Activated naive CD8-positive, alpha-beta T cell treated with anti-CD3 and anti-CD28 coated beads, Interleukin-2, amount 10 ng/mL, durations not matched to agents 7 days and 5 days (primary cell): ENCODE results near the gene ACP3. TPM values are rescaled to one million over a fixed set of nuclear protein-coding genes. Genes with fewer than 3 reads are reported as not detected.
"Not testable (repeated sequence)": the region's sequence is repeated elsewhere in the genome, so short reads cannot be mapped to it uniquely, and the experiment has no call there.

Source experiments
- ATAC-seq: fragments of 150-1000 bp; cut with Tn5 transposase; one replicate; pipeline ENCODE4 v1.10.0; 2021; ENCODE audit warnings: low read depth, moderate library complexity
- POLR2A ChIA-PET: fragments of 350-600 bp; sonication (Branson Sonifier 250); formaldehyde crosslinking; loops from one replicate; lab custom pipeline; 2021; ENCODE audit warnings: antibody characterized with exemption; lab: Charles Lee
- DNase-seq: peaks from one replicate; pipeline ENCODE4 v3.0.0; 2021
- H3K27ac Mint-ChIP-seq: one replicate; pipeline ENCODE4 v1.8.0; 2022; ENCODE audit warnings: mild to moderate bottlenecking, mixed read lengths
- H3K27me3 Mint-ChIP-seq: one replicate; pipeline ENCODE4 v1.8.0; 2022; ENCODE audit warnings: mild to moderate bottlenecking, moderate library complexity, mixed read lengths
- H3K36me3 Mint-ChIP-seq: one replicate; pipeline ENCODE4 v1.8.0; 2021; ENCODE audit warnings: mild to moderate bottlenecking, mixed read lengths
- H3K4me1 Mint-ChIP-seq: one replicate; pipeline ENCODE4 v1.8.0; 2021; ENCODE audit warnings: mixed read lengths
- H3K4me3 Mint-ChIP-seq: one replicate; pipeline ENCODE4 v1.8.0; 2022; ENCODE audit warnings: mild to moderate bottlenecking, moderate library complexity, mixed read lengths
- H3K9me3 Mint-ChIP-seq: one replicate; pipeline ENCODE4 v1.8.0; 2021; ENCODE audit warnings: mixed read lengths
- total RNA-seq, 2 experiments: library from RNA; stranded (reverse); gene quantifications; one replicate each; pipeline ENCODE4 v1.2.3, GENCODE V29; 2021

Gene ACP3
- total RNA-seq, 2 experiments from 2014 or later: not detected

DNA sequence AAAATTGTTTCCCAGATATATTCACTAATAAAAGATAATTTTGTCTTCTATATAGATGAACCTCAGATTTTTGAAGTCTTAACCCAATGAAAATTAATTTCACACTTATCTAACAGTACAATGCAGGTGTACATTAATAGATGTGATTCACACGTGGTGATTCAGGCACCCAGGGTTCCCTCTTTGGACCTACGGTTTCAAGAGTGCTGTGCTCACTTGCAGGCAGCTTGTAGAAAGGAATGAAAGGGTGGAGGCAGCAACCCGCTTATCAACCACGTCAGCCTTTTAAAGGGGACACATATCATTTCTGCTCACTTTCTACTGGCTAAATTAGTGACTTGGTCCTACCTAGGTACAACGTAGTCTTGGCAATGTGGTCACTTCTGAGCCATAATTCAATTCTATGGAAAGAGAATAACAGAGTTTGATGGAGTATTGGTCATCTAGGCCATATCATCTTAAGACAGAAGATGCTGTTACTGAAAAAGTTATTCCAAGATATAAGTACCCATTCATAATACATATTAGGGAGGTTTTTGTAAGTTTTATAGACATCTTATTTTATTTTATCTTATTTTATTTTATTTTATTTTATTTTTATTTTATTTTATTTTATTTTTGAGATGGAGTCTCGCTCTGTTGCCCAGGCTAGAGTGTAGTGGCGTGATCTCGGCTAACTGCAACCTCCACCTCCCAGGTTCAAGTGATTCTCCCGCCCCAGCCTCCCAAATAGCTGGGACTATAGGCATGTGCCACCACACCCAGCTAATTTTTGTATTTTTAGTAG, 37.9 kb downstream of the ACP3 start:
- no peak overlapping the region for H3K27ac Mint-ChIP-seq
- no peaks in the 10 kb centered on the region for H3K9me3 Mint-ChIP-seq
- POLR2A ChIA-PET: no interaction called here
- H3K27me3 Mint-ChIP-seq: peaks cover under 1% of the 10 kb centered on the region
- DNase-seq (no peak), ATAC-seq (no peak)
- H3K4me3 Mint-ChIP-seq: no peak overlapping the region
- no peaks in the 10 kb centered on the region for H3K36me3 Mint-ChIP-seq
- peaks cover 1% of the 10 kb centered on the region for H3K4me1 Mint-ChIP-seq

- H3K36me3 Mint-ChIP-seq: no peaks in the 10 kb centered on the region
- DNase-seq (no peak), ATAC-seq (no peak)
- peaks cover 4% of the 10 kb centered on the region for H3K27me3 Mint-ChIP-seq
- H3K4me1 Mint-ChIP-seq: peaks cover 1% of the 10 kb centered on the region
- POLR2A ChIA-PET: no interaction called here
- H3K4me3 Mint-ChIP-seq: no peak overlapping the region
- no peak overlapping the region for H3K27ac Mint-ChIP-seq
- no peaks in the 10 kb centered on the region for H3K9me3 Mint-ChIP-seq
Measured at GRCh38 chr3:132356568-132356967, 39.4 kb downstream of the ACP3 start.

DNA sequence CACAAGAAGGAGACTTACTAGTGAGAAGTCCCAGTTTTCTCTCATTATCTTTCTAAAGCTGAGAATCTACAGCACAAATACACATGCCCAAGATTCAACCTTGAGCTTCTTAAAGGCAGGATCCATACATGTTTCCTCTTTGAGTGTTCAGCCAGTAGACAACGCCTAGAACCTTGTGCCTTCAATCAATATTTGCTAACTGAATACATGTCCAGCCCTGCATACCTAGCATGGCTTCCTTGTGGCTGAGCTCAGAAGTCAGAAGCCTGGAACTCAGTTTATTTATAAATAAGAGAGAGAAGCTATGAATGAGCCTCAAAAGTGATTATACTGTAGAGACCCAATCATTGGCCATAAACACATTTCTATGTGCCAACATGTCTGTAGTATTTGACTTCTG, 43.5 kb downstream of the ACP3 start:
- H3K4me3 Mint-ChIP-seq: no peak overlapping the region
- POLR2A ChIA-PET: no interaction called here
- H3K36me3 Mint-ChIP-seq: no peaks in the 10 kb centered on the region
- ATAC-seq (no peak), DNase-seq (no peak)
- H3K4me1 Mint-ChIP-seq: no peaks in the 10 kb centered on the region
- H3K9me3 Mint-ChIP-seq: no peaks in the 10 kb centered on the region
- peaks cover 10% of the 10 kb centered on the region for H3K27me3 Mint-ChIP-seq
- H3K27ac Mint-ChIP-seq: no peak overlapping the region

- no peak for DNase-seq
- H3K4me3 Mint-ChIP-seq: no peak overlapping the region
- POLR2A ChIA-PET: no interaction called here
- no peak overlapping the region for H3K27ac Mint-ChIP-seq
- no peak for ATAC-seq
- no peaks in the 10 kb centered on the region for H3K36me3 Mint-ChIP-seq
- no peaks in the 10 kb centered on the region for H3K4me1 Mint-ChIP-seq
- peaks cover 14% of the 10 kb centered on the region for H3K27me3 Mint-ChIP-seq
- H3K9me3 Mint-ChIP-seq: no peaks in the 10 kb centered on the region
Measured at GRCh38 chr3:132362329-132362728, 45.1 kb downstream of the ACP3 start.

GRCh38 chr3:132368515-132368914, 51.3 kb downstream of the ACP3 start:
- POLR2A ChIA-PET: no interaction called here
- no peak overlapping the region for H3K4me3 Mint-ChIP-seq
- no peaks in the 10 kb centered on the region for H3K4me1 Mint-ChIP-seq

GRCh38 chr3:132368962-132369361, 51.8 kb downstream of the ACP3 start:
- H3K9me3 Mint-ChIP-seq: no peaks in the 10 kb centered on the region
- H3K27ac Mint-ChIP-seq: no peak overlapping the region
- no peaks in the 10 kb centered on the region for H3K36me3 Mint-ChIP-seq
- no peaks in the 10 kb centered on the region for H3K4me1 Mint-ChIP-seq
- POLR2A ChIA-PET: no interaction called here
- no peak overlapping the region for H3K4me3 Mint-ChIP-seq
- DNase-seq (no peak), ATAC-seq (no peak)
- H3K27me3 Mint-ChIP-seq: peaks cover 6% of the 10 kb centered on the region

More at GRCh38 chr3:132368515-132368914, 51.3 kb downstream of the ACP3 start:
- DNase-seq (no peak), ATAC-seq (no peak)
- Mint-ChIP-seq H3K9me3 (no peaks in the 10 kb centered on the region), H3K27me3 (peaks cover 6% of the 10 kb centered on the region), H3K27ac (no peak overlapping the region), H3K36me3 (no peaks in the 10 kb centered on the region)

DNA sequence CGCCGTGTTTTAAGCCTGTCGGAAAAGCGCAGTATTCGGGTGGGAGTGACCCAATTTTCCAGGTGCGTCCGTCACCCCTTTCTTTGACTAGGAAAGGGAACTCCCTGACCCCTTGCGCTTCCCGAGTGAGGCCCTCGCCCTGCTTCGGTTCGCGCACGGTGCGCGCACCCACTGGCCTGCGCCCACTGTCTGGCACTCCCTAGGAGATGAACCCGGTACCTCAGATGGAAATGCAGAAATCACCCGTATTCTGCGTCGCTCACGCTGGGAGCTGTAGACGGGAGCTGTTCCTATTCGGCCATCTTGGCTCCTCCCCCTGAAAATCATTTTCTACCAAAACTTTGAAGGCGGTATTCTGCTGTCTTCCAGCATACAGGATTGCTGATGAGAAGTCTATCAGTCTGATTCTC, 59.7 kb downstream of the ACP3 start:
- H3K4me1 Mint-ChIP-seq, H3K27me3 Mint-ChIP-seq, ATAC-seq, H3K27ac Mint-ChIP-seq, H3K36me3 Mint-ChIP-seq, H3K9me3 Mint-ChIP-seq, POLR2A ChIA-PET, H3K4me3 Mint-ChIP-seq, DNase-seq: not testable (repeated sequence)

DNA sequence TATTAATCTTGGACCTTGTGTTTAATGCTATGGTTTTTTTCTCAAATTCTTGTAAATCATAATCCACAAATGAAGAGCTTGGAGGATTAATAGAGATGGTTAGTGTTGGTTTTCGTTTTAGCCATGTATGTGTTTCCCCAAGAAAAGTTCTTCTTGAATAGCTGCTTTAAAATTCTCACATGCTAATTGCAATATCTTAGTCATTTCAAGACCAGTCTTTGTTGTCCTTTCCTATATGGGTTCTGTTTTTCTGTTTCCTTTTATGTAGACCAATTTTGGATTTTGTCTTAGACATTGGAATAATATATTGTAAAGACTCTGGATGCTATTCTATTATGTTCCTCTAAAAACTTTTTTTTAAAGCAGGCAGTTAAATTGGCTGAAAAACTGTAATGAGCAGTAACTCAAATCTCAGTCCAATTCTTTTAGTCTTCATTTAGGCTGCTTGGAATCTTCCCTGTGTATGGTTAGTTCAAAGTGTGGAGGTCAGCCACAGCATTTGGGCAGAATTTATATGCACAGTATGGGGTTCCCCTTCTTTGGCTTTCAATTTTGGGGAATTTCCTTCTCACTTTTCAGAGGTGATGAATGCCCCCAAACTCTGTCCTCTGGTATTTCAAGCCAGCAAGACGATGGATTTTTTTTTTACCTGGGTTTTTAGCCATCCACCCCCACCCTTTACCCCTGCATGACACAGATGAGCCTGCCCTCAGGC, 61.0 kb downstream of the ACP3 start:
- ATAC-seq (no peak), DNase-seq (no peak)
- H3K27ac Mint-ChIP-seq: no peak overlapping the region
- POLR2A ChIA-PET: no interaction called here
- H3K4me3 Mint-ChIP-seq: no peak overlapping the region
- no peaks in the 10 kb centered on the region for H3K36me3 Mint-ChIP-seq
- no peaks in the 10 kb centered on the region for H3K9me3 Mint-ChIP-seq
- peaks cover 9% of the 10 kb centered on the region for H3K27me3 Mint-ChIP-seq
- H3K4me1 Mint-ChIP-seq: no peaks in the 10 kb centered on the region

GRCh38 chr3:132378846-132379245, 61.6 kb downstream of the ACP3 start:
- H3K27ac Mint-ChIP-seq: no peak overlapping the region
- no peak overlapping the region for H3K4me3 Mint-ChIP-seq
- no peaks in the 10 kb centered on the region for H3K4me1 Mint-ChIP-seq
- peaks cover 9% of the 10 kb centered on the region for H3K27me3 Mint-ChIP-seq
- ATAC-seq (no peak), DNase-seq (no peak)
- H3K36me3 Mint-ChIP-seq: no peaks in the 10 kb centered on the region
- POLR2A ChIA-PET: no interaction called here
- no peaks in the 10 kb centered on the region for H3K9me3 Mint-ChIP-seq

GRCh38 chr3:132380920-132381319, 63.7 kb downstream of the ACP3 start:
- POLR2A ChIA-PET: no interaction called here
- ATAC-seq: no peak
- Mint-ChIP-seq H3K27me3 (peaks cover 9% of the 10 kb centered on the region), H3K4me1 (no peaks in the 10 kb centered on the region), H3K9me3 (no peaks in the 10 kb centered on the region), H3K4me3 (no peak overlapping the region), H3K36me3 (no peaks in the 10 kb centered on the region), H3K27ac (no peak overlapping the region)
- no peak for DNase-seq

GRCh38 chr3:132381348-132381944, 64.2 kb downstream of the ACP3 start:
- ATAC-seq: no peak
- H3K36me3 Mint-ChIP-seq: no peaks in the 10 kb centered on the region
- H3K9me3 Mint-ChIP-seq: no peaks in the 10 kb centered on the region
- no peak overlapping the region for H3K4me3 Mint-ChIP-seq
- no peaks in the 10 kb centered on the region for H3K4me1 Mint-ChIP-seq
- no peak overlapping the region for H3K27ac Mint-ChIP-seq
- POLR2A ChIA-PET: no interaction called here
- DNase-seq: no peak
- H3K27me3 Mint-ChIP-seq: peaks cover 9% of the 10 kb centered on the region

DNA sequence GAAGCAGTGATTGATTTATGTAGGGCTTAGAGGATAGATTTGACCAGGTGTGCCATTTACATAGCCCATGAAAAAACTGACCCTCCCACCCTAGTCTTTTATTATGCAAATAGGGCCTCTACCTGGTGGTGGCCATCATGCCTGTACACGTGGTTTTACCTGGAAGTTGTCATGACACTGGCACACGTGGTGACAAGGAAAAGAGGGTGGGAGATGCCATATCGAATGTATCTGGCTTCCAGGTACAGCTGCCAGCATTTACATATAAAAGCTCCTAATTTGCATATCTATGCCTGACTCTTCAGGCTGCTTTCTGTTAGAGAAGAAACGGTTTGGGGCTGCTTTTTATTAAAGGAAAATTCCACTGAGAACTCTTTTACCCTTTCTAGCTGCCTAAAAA, 65.1 kb downstream of the ACP3 start:
- H3K4me3 Mint-ChIP-seq: no peak overlapping the region
- ATAC-seq (no peak), DNase-seq (no peak)
- H3K9me3 Mint-ChIP-seq: no peaks in the 10 kb centered on the region
- peaks cover 9% of the 10 kb centered on the region for H3K27me3 Mint-ChIP-seq
- H3K36me3 Mint-ChIP-seq: no peaks in the 10 kb centered on the region
- no peaks in the 10 kb centered on the region for H3K4me1 Mint-ChIP-seq
- H3K27ac Mint-ChIP-seq: no peak overlapping the region
- POLR2A ChIA-PET: no interaction called here

- Mint-ChIP-seq H3K36me3 (no peaks in the 10 kb centered on the region), H3K27me3 (peaks cover 6% of the 10 kb centered on the region), H3K4me1 (no peaks in the 10 kb centered on the region), H3K4me3 (no peak overlapping the region), H3K27ac (no peak overlapping the region), H3K9me3 (no peaks in the 10 kb centered on the region)
- DNase-seq (no peak), ATAC-seq (no peak)
- POLR2A ChIA-PET: no interaction called here
Measured at GRCh38 chr3:132382688-132383194, 65.5 kb downstream of the ACP3 start.
